ENCODE measurements around the gene SLC7A10.

GRCh38 chr19:33171916-33172359 lies 53.7 kb downstream of the SLC7A10 start:
- TF ChIP-seq CTCF (IDR thresholded peaks at IDR 0.05; ENCODE audit: low read depth, low read length) (no peak), EZH2phosphoT487 (IDR thresholded peaks at IDR 0.05; ENCODE audit: low read depth) (no peak)

All from OCI-LY3 (cell line).